HL-60/S4 treated with retinoic acid at 250 ng/mL for 4 days and 3 days (cell line): ENCODE measurements around the gene RHBDF1.
"Not testable (repeated sequence)": the region's sequence is repeated elsewhere in the genome, so short reads cannot be mapped to it uniquely, and the experiment has no call there.

Experiments used
- in situ Hi-C: fragments of 300-500 bp; cut with MboI; formaldehyde crosslinking; loops from 2 replicates; pipeline ENCODE4 v1.7.0; 2022; ENCODE audit warnings: low sequenced_read_pairs

Gene RHBDF1

DNA sequence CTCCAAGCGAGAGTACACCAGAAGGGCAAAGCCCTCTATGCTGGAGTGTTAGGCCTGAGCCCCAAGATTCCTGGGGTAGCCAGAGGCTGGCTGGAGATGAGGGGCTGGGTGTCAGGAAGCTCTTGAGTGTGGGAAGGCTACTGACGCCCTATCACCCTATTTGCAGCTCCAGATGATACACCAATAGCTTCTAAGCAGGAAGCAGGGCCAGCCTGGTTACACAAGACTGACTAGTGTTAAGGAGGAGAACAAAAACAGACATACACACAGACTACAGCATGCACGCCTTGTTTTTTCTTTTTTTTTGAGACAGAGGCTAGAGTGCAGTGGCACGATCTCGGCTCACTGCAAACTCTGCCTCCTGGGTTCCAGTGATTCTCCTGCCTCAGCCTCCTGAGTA is 34.9 kb downstream of the RHBDF1 start:
- in situ Hi-C loops = no loop called here

DNA sequence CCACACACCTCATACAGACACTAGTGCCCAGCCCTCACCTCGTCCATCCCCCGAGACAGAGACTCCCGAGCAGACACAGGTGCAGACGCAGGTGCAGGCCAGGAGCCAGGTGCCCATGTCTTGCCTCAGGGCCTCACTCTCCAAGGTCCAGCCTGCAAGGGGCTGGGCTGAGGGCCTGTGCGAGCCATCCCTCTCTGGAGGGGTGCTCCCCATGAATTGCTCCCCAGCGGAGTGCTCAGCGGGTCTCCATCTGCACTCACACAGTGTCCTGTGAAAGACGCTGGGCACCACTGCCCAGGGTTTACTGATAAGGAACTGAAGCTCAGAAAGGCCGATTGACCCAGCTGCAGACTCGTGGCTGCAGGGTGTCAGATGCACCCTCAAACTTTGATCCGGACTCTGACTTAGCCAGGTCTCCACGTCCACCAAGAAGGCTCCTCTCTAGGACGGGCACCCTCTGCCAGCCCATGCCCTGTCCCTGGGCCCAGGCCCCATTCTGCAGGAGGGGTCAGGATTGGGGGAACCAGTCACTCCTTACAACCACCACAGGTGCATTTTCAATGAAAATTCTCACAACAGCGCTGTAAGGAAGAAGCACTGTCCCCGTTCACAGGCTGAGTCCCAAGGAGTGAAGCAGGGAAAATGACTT is 36.0 kb downstream of the RHBDF1 start:
- in situ Hi-C loops = no loop called here

DNA sequence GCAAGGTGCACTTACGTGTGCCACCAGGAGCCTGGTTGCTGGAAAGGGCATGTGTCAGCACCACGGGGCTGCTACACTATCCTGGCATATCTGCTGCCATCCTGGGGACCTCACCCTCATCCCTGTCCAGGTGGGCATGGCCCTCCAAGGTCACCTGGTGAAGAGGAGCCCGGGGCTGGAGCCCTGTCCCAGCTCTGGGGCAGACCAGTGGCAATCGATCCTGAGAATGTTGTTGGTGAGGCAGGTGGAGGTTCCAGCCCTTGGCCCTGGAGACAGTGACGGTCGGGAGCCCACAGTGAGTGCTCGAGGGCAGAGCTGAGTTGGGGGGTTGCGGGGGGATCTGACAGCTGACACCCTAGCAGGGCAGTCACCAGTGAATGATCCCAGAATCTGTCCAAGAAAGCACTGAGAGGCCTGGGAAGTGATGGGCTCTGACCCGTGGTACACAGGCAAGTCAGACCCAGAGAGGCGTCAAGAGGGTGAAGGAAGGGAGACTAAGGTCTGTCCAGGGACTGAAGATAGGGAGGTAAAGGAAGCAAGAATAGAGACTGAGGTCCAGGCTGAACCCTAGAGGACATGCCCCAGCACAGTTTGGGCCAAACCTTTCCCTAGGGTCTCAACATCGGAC is 36.6 kb downstream of the RHBDF1 start:
- in situ Hi-C loops = no loop called here

DNA sequence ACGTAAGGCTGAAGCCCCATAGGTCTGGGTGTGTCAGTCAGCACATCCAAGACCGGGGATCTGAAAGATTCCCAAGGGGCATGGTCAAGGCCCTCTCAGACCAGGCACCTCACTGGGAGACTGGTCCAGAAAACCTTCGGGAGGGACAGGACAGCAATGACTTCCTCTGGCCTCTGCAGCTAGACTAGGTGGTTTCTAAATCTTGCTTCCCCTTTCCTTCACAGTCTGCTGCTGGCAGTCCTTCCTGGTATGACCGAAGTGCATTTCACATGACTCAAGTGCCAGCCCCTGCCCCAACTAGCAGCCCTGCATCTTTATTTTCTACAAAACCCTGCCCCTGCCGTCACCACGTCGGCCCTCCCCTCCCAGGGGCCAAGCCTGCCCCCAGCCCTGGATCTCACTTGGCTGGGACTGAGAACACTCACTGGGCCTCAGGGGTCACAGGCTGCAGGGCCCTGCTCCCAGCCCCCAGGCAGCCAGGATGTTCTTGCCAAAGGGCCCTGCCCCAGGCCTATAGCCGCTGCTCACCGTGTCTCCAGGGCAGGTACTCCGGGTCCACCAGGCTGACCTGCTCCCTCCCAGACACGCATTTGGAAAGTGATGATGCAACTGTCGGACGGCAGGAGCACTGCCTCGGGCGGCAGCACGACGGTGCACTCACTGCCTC is 37.3 kb downstream of the RHBDF1 start:
- in situ Hi-C loops = no loop called here

DNA sequence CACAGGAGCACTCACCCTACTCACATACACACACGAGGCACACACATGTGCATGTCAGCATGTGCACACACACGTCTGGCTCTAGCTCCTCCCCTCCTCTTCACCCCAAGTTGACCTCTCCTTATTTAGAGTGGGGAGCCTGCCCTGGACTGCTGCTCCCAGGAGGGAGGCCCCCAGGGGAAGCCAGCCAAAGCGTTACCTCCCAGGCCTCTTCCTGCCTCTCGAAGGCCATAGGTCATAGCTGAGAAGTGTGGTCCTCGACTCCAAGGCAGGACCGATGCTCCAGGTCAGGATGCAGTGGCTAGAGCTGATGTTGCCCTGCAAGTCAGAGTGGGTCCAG is 37.8 kb downstream of the RHBDF1 start:
- in situ Hi-C loops = no loop called here

DNA sequence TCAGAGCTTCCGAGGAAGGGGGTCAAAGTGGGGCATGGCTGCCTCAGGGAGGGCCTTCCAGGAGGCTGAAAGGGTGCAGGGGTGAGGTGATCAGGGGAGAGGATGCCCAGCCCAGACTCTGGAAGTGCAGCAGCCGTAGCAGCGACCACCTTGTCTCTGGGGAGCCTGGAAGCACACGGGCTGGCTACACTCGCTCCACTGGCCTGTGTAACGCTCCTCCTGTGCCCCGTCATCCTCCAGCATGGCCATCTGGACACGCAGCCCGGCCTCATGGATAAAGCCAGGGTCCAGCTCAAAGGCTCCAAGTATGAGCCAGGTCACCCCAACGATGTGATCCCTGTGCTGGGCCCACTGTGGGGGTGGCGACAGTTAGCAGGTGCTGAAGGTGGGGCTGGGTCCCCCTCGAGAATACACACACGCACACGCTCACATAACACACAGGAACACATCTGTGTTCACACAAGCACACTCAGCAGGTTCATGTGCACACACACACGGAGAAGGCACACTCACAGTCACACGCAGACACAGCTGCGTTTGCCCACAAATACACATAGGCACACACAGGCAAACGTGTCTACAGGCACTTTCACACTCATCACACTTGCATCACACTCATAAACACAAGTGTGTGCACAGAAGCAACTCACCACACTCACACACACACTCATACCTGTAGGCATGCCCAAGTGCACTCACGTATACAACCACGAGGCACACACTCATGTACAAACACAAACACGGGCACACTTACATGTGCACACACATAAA is 38.4 kb downstream of the RHBDF1 start:
- in situ Hi-C loops = no loop called here

DNA sequence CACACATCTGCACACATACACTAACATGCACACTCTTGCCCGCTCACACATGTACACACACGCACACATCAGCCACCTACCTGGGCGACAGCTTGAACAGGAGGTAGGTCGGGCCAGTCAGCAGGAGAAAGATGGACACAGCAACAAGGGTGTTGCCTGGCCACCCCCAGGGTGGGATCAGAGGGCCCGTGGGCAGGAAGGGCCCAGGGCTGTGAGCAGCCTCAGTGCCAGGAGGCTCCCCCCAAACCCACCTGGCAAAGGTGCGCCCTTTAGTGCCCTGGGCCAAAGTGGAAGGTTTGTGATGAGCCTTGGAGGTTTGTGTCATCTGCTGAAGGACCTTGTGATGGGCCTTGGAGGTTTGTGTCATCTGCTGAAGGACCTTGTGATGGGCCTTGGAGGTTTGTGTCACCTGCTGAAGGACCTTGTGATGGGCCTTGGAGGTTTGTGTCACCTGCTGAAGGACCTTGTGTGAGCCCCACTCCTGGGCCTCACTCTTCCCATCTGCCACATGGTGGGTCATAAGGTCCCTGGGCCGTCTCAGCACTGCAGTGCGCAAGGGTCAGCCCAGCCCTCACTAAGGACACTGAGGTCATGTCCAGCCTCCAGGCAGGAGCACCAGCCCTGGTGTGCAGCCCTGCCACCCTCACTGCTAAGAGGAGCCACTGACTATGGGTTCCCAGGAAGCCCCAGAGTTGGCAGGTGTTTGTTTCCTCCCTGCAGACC is 39.1 kb downstream of the RHBDF1 start:
- in situ Hi-C loops = not testable (repeated sequence)

DNA sequence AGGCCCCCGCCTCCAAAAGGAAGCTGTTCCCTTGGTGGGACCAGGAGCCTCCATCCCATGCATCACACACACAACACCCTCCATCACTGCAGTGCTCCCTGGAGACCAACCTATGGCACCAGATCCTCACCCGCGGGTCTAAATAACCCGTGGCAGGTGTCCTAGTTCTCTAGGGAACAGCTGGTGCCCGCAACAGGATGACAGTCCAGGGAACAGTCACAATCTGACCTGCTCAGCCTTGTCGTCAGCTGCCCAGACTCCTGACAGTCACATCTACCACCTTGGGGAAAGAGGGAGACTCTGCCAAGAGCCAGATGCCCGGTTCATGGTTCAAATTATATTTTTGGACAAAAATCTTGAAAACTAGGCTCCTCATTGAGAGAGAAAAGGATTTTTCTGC is 41.8 kb downstream of the RHBDF1 start:
- in situ Hi-C loops = not testable (repeated sequence)

DNA sequence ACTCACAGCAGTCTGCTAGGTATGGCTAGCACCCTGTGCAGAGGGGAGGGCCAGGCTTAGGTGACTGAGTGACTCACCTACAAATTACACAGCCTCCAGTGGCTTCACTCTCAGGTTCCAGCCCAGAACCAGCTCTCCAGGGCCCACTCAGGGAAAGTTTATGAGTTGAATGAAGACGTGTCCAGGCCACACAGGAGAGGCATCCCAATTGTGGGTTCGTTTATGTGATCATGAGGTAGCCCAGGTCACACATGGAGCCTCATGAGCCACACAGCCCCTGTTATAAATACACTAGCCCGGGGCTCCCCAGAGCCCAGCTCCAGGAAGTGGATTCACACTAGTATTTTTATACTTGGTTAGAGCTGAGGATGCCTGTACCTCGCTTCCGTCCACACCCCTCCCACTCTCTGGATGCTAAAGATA is 46.5 kb downstream of the RHBDF1 start:
- in situ Hi-C loops = not testable (repeated sequence)

DNA sequence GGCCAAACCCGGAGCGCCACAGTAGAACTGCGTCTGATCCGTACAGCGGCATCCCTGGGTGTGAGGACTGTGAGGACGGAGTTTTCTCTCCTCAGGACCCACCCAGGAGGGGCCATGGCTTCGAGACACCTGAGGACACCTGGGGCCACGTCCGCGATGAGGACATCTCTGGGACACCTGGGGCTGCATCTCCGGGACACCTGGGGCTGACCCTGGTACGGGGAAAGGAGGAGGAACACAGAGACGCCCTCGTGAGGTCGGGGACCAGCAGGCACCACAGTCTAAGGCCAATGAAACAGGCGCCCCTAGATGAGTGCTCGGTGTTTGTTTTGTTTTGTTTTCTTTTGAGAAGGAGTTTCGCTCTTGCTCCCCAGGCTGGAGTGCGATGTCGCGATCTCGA is 48.3 kb downstream of the RHBDF1 start:
- in situ Hi-C loops = not testable (repeated sequence)

DNA sequence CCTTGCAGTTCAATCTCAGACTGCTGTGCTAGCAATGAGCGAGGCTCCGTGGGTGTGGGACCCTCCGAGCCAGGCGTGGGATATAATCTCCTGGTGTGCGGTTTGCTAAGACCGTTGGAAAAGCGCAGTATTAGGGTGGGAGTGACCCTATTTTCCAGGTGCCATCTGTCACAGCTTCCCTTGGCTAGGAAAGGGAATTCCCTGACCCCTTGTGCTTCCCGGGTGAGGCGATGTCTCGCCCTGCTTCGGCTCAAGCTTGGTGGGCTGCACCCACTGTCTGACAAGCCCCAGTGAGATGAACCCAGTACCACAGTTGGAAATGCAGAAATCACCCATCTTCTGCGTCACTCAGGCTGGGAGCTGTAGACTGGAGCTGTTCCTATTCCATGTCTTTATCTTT is 51.5 kb downstream of the RHBDF1 start:
- in situ Hi-C loops = not testable (repeated sequence)

DNA sequence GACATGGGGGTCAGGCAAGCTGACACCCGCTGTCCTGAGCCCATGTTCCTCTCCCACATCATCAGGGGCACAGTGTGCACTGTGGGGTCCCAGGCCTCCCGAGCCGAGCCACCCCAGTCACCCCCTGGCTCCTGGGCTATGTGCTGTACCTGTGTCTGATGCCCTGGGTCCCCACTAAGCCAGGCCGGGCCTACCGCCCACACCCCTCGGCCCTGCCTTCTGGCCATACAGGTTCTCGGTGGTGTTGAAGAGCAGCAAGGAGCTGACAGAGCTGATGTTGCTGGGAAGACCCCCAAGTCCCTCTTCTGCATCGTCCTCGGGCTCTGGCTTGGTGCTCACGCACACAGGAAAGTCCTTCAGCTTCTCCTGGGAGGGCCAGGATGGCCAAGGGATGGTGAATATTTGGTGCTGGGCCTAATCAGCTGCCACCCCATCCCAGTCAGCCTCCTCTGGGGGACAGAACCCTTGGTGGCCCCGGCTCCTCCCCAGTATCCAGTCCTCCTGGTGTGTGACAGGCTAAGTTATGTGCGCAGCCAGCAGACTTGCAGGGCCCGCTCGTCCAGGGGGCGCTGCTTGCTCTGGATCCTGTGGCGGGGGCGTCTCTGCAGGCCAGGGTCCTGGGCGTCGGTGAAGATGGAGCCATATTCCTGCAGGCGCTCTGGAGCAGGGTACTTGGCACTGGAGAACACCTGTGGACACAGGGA is 55.2 kb downstream of the RHBDF1 start:
- in situ Hi-C loops = not testable (repeated sequence)

DNA sequence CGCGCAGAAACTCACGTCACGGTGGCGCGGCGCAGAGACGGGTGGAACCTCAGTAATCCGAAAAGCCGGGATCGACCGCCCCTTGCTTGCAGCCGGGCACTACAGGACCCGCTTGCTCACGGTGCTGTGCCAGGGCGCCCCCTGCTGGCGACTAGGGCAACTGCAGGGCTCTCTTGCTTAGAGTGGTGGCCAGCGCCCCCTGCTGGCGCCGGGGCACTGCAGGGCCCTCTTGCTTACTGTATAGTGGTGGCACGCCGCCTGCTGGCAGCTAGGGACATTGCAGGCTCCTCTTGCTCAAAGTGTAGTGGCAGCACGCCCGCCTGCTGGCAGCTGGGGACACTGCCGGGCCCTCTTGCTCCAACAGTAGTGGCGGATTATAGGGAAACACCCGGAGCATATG is 61.7 kb downstream of the RHBDF1 start:
- in situ Hi-C loops = not testable (repeated sequence)

DNA sequence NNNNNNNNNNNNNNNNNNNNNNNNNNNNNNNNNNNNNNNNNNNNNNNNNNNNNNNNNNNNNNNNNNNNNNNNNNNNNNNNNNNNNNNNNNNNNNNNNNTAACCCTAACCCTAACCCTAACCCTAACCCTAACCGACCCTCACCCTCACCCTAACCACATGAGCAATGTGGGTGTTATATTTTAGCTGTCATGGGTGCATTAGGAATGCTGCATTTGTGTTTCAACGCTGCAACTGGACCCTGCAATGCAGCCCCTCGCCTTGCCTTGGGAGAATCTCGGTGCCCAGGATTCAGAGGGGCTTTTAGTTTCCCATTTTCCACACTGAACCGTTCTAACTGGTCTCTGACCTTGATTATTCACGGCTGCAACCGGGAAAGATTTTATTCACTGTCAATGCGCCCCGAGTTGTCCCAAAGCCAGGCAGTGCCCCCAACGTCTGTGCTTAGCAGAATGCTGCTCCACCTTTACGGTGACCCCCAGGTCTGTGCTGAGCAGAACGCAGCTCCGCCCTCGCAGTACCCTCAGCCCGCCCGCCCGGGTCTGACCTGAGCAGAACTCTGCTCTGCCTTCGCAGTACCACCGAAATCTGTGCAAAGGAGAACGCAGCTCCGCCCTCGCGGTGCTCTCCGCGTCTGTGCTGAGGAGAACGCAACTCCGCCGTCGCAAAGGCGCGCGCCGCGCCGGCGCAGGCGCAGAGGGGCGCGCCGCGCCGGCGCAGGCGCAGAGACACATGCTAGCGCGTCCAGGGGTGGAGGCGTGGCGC is 62.3 kb downstream of the RHBDF1 start:
- in situ Hi-C loops = no loop called here
